Dedifferentiated amniotic fluid mesenchymal stem cell (primary cell): ENCODE measurements around the gene CACNB2.

Experiments used
- DNase-seq: peaks from one replicate; pipeline ENCODE4 v3.0.0-alpha.2; 2016; ENCODE audit errors: extremely low spot score

Gene CACNB2

GRCh38 chr10:18293536-18294510 lies 153.6 kb downstream of the CACNB2 start:
- no peak for DNase-seq

GRCh38 chr10:18294633-18295032 lies 154.4 kb downstream of the CACNB2 start:
- no peak for DNase-seq

- DNase-seq: no peak
These were observed 157.4 kb downstream of the CACNB2 start for GRCh38 chr10:18297659-18298058.

GRCh38 chr10:18298256-18298655 lies 158.0 kb downstream of the CACNB2 start:
- no peak for DNase-seq

- DNase-seq: no peak
These were observed 163.9 kb downstream of the CACNB2 start for GRCh38 chr10:18303851-18304801.

- no peak for DNase-seq
These were observed 165.8 kb downstream of the CACNB2 start for GRCh38 chr10:18306031-18306430.

- no peak for DNase-seq
These were observed 168.4 kb downstream of the CACNB2 start for GRCh38 chr10:18308600-18308999.

GRCh38 chr10:18310761-18311160 lies 170.5 kb downstream of the CACNB2 start:
- DNase-seq: no peak

GRCh38 chr10:18312374-18313139 lies 172.3 kb downstream of the CACNB2 start:
- DNase-seq: peak; percentile 52

- no peak for DNase-seq
These were observed 172.9 kb downstream of the CACNB2 start for GRCh38 chr10:18313140-18313530.

GRCh38 chr10:18313626-18314025 lies 173.4 kb downstream of the CACNB2 start:
- DNase-seq: no peak

- no peak for DNase-seq
These were observed 179.4 kb downstream of the CACNB2 start for GRCh38 chr10:18319628-18320027.

GRCh38 chr10:18321371-18321770 lies 181.1 kb downstream of the CACNB2 start:
- DNase-seq: no peak

- no peak for DNase-seq
These were observed 183.7 kb downstream of the CACNB2 start for GRCh38 chr10:18323916-18324315.

GRCh38 chr10:18325410-18325809 lies 185.2 kb downstream of the CACNB2 start:
- DNase-seq: no peak

- DNase-seq: no peak
These were observed 185.8 kb downstream of the CACNB2 start for GRCh38 chr10:18325889-18326531.

GRCh38 chr10:18328941-18329340 lies 188.7 kb downstream of the CACNB2 start:
- no peak for DNase-seq

- DNase-seq: no peak
These were observed 191.8 kb downstream of the CACNB2 start for GRCh38 chr10:18332048-18332447.

- DNase-seq: no peak
These were observed 192.3 kb downstream of the CACNB2 start for GRCh38 chr10:18332484-18332883.

- DNase-seq: no peak
These were observed 193.4 kb downstream of the CACNB2 start for GRCh38 chr10:18333621-18334020.
